ENCODE data around the gene ZNF654. TPM values are rescaled to one million over a fixed set of nuclear protein-coding genes. Genes with fewer than 3 reads are reported as not detected.

The ZNF654 gene
- total and polyA plus RNA-seq, 9 of the 15 experiments (the other 6 are each of a cell fraction or from before 2014, with no cell fraction given) = 2.4 to 8.6 (median 5.1) TPM

- TF ChIP-seq RBBP5 (IDR thresholded peaks at IDR 0.05; ENCODE audit: borderline replicate concordance, insufficient read depth, low read length, poor library complexity, severe bottlenecking) = peak; percentile 80
- no peak for TF ChIP-seq MCM5 (IDR thresholded peaks at IDR 0.05; ENCODE audit: low read depth)
- TF ChIP-seq MAFG (tag; conservative IDR thresholded peaks at IDR 0.05) = no peak
- no peak for TF ChIP-seq FOXK1 (CRISPR knock-in tag; IDR thresholded peaks at IDR 0.05; ENCODE audit: borderline replicate concordance)
- TF ChIP-seq ESRRA (IDR thresholded peaks at IDR 0.05; ENCODE audit: borderline replicate concordance, low read depth) = no peak
- no peak for TF ChIP-seq STAT5B (CRISPR knock-in tag; IDR thresholded peaks at IDR 0.05)
- no peak for TF ChIP-seq CHD2 (IDR thresholded peaks at IDR 0.05; ENCODE audit: low read depth, low read length)
- no peak for TF ChIP-seq CREM (IDR thresholded peaks at IDR 0.05; ENCODE audit: low read depth)
- TF ChIP-seq SMC3 (conservative IDR thresholded peaks at IDR 0.05; ENCODE audit: insufficient read depth, low read depth, low read length) = no peak
- TF ChIP-seq TRIM24 (IDR thresholded peaks at IDR 0.05) = no peak
- TF ChIP-seq LEF1 (IDR thresholded peaks at IDR 0.05) = no peak
- no peak for TF ChIP-seq BCOR (IDR thresholded peaks at IDR 0.05)
- TF ChIP-seq ZNF263 (CRISPR knock-in tag; IDR thresholded peaks at IDR 0.05; ENCODE audit: borderline replicate concordance) = peak; percentile 87
- TF ChIP-seq RFX5 (IDR thresholded peaks at IDR 0.05; ENCODE audit: low read depth, low read length) = no peak
- TF ChIP-seq HMGN3 (IDR thresholded peaks at IDR 0.05; ENCODE audit: borderline replicate concordance, extremely low read depth, insufficient read length, low read depth, low read length) = no peak
- TF ChIP-seq WHSC1 (IDR thresholded peaks at IDR 0.05; ENCODE audit: low read length) = no peak
- TF ChIP-seq DLX4 (CRISPR knock-in tag; IDR thresholded peaks at IDR 0.05) = no peak
- TF ChIP-seq MYBL2 (IDR thresholded peaks at IDR 0.05; ENCODE audit: low read depth) = no peak
- TF ChIP-seq MYBL2 (CRISPR knock-in tag; IDR thresholded peaks at IDR 0.05; ENCODE audit: borderline replicate concordance) = no peak
- TF ChIP-seq ZNF512 (tag; IDR thresholded peaks at IDR 0.05) = no peak
Observed at GRCh38 chr3:88059380-88060170, 520 bp downstream of the ZNF654 start (continued).

Measured in K562 (cell line).